Choroid plexus epithelial cell (primary cell): ENCODE measurements around the gene TPRG1.

ENCODE experiments used
- DNase-seq: peaks from one replicate; pipeline ENCODE4 v3.0.0-alpha.2; 2010; ENCODE audit warnings: low read depth
- H3K4me3 ChIP-seq: 2 replicates; pipeline ENCODE4 v1.5.1; 2011; ENCODE audit warnings: low read depth, mild to moderate bottlenecking, control low read depth, low read length, moderate library complexity
- CTCF ChIP-seq: conservative IDR thresholded peaks from 2 replicates; pipeline ENCODE4 v1.5.1; 2011; ENCODE audit warnings: low read depth, mild to moderate bottlenecking, control low read depth, inconsistent platforms, low read length, moderate library complexity

TPRG1 gene, protein sequence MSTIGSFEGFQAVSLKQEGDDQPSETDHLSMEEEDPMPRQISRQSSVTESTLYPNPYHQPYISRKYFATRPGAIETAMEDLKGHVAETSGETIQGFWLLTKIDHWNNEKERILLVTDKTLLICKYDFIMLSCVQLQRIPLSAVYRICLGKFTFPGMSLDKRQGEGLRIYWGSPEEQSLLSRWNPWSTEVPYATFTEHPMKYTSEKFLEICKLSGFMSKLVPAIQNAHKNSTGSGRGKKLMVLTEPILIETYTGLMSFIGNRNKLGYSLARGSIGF

GRCh38 chr3:189171707-189172106 lies at the start of gene TPRG1:
Gene TPRG1, plus strand, starts transcription at chr3:189171971. Its CDS starts 35,414 bp downstream, at chr3:189207385.
- no peak for TF ChIP-seq CTCF
- no peak within 1 kb of the TSS for H3K4me3 ChIP-seq
- no peak for DNase-seq

GRCh38 chr3:189122110-189122509 lies 49.7 kb upstream of the TPRG1 start:
- no peak overlapping the region for H3K4me3 ChIP-seq
- no peak for DNase-seq
- no peak for TF ChIP-seq CTCF

GRCh38 chr3:189122526-189123205 lies 49.1 kb upstream of the TPRG1 start:
- no peak for DNase-seq
- H3K4me3 ChIP-seq = no peak overlapping the region
- no peak for TF ChIP-seq CTCF

DNA sequence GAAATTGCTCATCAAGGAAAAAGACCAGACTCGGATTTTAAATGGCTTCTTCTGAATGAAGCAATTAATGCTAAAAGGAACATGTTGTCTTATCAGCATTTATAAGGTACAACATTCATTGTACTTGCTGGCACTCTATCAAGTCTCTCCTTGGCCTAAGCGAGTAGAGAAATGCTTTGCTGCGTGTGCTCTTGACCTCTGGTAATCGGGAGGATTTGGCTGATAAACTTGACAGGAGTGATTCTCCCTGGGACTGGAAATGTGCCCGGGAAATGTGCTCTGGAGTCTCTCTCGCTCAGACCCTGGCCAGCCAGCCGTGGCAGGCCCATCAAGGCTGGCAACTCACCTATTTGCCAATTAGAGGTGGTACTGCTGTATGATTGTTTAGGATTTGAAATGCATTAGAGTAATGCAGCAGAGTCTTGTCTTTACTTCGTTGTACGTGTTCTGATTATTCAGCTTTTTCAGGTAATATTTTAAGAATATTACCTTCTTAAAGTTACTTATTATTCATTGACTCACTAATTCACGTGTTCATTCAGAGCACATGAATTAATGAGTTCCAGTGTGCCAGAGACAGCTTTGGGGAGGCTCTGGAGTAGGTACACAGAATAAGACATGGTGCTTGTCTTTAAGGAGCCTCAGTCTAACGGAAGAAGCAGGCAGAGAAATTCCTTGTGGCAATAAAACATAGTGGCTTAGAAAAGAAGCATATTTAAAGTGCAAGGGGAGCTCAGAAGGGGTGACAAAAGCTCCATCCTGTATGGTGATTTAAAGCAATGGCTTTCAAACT lies 48.0 kb upstream of the TPRG1 start:
- H3K4me3 ChIP-seq = no peak overlapping the region
- no peak for DNase-seq
- TF ChIP-seq CTCF = no peak

GRCh38 chr3:189132231-189132671 lies 39.5 kb upstream of the TPRG1 start:
- no peak for TF ChIP-seq CTCF
- H3K4me3 ChIP-seq = no peak overlapping the region
- DNase-seq = peak; percentile 93

- no peak overlapping the region for H3K4me3 ChIP-seq
- no peak for TF ChIP-seq CTCF
- no peak for DNase-seq
These were observed 38.9 kb upstream of the TPRG1 start for GRCh38 chr3:189132839-189133238.
